ENCODE measurements around the gene DDX50.
"Not testable (repeated sequence)": the region's sequence is repeated elsewhere in the genome, so short reads cannot be mapped to it uniquely, and the experiment has no call there.

Gene DDX50

DNA sequence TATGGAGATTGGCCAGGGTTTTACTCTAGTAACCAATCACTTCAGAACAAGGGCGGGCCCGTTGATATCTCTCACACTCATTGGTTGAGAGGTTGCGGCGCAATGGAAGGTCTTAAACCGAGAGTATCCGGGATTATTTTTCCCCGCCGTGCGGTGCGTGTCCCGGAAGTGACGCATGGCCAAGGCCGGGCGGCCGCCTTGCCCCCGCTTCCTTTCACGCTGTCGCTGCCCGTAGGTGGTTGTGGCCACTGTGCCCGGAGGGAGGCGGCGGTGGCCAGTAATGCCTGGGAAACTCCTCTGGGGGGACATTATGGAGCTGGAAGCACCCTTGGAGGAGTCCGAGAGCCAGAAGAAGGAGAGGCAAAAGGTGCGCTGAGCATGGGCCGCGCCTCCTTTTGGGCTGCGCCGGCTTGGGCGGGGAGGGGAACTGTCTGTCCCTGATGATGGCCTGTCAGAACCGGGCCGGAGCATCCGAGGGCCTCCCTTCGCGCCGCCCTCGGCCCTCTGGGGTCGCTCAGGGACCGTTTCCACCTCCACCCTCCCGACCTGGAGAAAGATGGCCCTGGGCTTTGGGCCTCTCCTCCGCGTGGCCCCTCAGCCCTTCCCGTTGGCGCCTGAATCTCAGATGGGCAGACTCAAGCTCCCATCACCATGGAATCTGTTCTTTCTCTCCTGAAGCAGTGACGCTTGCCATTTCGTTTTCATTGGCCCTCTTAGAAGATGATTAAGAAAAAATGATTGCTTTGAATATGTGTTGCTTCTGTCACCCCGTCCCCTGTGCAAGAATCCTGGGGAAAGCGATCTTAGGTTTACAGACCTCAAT lies at the start of gene DDX50:
Gene DDX50 (plus strand): TSS at position 211 of the 823 bp plus-strand sequence. CDS start 70 bp downstream, at position 281.
- DNase-seq = peak; percentile 95

DNA sequence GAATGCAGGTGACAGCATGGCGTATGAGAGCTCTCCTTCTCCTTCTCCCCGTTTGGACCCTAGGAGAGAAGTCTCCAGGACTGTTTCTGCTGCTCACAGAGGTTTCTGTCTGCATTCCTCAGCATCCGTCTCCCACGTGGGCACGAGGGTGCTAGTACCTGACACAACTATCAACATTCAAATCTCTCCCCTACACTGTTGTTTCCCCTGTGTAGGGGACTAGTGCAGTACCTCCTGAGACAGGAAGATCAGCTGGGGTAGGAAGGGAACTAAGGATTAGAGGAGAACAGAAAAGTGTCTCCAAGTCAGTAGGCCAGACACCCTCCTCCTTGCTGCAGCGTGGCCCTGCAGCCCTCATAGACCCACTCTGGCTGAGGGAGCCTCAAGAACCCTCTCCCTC lies 44.8 kb upstream of the DDX50 start:
- DNase-seq = no peak

DNA sequence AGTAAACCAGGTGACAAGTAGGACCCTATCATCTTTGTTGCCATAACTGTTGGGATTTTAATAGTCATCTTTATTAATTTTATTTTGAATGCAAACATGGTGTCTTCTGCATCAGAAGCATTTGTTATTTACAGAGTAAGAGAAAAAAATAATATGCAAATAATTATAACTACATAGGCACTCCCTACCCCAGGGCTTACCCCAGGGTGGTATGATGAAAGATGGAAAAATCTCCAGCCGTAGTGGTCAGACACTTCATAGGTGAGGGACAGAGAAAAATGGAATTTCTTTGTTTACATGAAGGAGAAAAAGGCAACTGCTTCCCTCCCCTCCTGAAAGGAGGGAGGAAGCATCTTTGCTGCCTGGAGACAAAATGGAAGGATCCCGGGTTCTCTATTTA lies 44.1 kb upstream of the DDX50 start:
- DNase-seq = no peak

- DNase-seq = no peak
Measured at GRCh38 chr10:68861253-68861652, 39.9 kb upstream of the DDX50 start.

GRCh38 chr10:68864611-68865010 lies 36.5 kb upstream of the DDX50 start:
- no peak for DNase-seq

- not testable (repeated sequence) for DNase-seq
Measured at GRCh38 chr10:68868173-68868572, 32.9 kb upstream of the DDX50 start.

DNA sequence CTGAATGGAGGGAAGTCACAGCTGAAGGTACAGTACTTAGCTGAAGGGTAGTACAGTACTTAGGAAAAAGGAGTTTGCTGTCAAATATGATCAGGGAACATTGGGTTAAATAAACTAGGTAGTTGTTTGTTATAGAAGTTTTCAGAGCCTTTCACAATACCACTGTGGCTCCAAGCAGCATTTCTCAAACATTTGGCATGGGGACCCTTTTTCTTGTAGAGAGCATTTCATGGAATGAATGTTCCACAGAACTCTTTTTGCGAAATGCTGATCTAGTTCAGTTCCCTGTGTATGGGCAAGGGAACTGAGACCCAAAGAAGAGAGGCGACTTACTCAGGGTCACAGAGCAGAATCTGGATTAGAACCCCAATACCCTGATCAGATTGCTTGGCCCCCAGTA lies 31.5 kb upstream of the DDX50 start:
- no peak for DNase-seq

- DNase-seq = no peak
Measured at GRCh38 chr10:68870061-68870460, 31.1 kb upstream of the DDX50 start.

DNA sequence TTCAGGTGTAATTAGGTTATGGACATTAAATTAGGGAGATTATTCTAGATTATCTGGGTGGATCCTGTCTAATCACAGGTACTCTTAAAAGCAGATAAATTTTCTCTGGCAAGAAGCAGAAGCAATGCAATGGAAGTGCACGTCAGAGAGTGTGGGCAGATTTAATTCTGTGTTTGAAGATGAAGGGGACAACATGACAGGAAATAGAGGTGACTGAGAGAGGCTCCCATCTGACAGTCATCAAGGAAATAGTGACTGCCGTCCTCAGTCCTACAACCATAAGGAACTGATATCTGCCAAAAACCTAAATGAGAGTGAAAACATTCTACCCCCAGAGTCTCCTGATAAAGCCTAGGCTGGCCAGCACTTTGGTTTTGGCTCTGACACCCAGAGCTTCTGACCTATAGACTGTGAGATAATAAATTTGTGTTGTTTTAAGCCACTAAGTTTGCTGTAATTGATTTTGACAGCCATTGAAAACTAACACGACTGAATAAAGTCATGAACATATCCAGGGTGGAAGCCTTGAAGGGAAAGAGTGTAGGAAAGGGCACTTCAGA lies 30.5 kb upstream of the DDX50 start:
- DNase-seq = no peak

GRCh38 chr10:68871105-68871711 lies 29.9 kb upstream of the DDX50 start:
- DNase-seq = peak; percentile 64

DNA sequence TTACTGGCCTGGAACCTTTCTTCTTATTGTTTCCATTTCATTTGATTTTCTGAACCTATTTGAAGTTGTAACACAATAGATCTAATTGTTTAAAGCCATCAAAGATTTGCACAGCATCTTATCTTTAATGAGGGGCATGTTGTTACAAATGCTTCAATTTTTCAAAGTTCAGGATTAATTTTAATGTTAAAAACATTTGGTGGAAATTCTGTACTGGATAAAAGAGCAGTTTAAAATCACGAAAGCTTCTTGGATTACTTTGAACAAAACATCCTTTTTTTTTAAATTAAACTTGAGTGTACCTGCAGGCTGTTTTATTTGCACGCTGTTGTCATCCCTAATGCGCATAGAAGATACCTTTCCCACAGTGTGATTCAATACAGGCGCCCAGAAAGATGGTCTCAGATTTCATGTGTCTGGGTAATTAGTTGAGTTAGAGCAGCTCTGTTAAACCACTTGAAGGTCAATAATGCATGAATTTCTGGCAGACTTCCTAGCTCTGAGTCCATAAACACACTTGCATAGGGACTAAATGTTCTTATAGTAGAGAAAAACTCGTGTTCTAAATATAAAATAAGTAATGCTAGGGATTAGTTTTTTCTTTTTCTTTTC lies 29.3 kb upstream of the DDX50 start:
- peak; percentile 94 for DNase-seq

DNA sequence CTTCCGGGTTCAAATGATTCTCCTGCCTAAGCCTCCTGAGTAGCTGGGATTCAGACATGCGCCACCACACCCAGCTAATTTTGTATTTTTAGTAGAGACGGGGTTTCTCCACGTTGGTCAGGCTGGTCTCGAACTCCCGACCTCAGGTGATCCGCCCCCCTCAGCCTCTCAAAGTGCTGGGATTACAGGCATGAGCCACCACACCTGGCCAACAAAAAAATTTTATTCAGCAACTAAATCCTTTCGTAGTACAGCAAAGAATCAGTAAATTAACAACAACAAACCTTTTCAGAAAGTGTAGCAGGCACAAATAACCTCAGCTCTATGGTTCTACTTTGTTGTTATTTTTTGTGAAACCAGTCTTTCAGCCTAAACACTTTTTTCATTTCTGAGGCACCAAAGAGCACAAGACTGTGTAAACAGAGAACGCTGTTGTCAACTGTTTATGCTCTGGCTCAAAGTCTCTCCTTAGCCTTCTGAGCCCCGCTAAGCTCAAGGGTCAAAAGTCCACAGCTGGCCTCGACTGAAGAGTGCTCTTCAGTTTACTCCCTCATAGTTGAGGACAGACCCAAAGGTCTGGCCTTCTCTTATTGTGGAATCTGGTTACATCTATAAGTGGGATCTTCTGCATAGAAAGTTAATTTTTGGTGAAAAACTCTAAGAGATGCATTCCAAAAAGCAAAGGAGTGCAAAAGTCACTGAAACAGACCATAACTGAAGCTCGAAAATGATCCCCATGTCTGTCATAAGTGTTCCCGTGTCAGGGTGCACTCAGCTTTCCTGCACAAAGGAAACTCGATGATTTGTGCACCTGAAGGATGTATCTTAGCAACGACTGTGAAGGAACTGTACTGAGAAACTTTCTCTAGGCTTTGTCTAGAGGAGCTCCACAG lies 24.6 kb upstream of the DDX50 start:
- peak; percentile 26 for DNase-seq

- no peak for DNase-seq
Measured at GRCh38 chr10:68877482-68878110, 23.5 kb upstream of the DDX50 start.

DNA sequence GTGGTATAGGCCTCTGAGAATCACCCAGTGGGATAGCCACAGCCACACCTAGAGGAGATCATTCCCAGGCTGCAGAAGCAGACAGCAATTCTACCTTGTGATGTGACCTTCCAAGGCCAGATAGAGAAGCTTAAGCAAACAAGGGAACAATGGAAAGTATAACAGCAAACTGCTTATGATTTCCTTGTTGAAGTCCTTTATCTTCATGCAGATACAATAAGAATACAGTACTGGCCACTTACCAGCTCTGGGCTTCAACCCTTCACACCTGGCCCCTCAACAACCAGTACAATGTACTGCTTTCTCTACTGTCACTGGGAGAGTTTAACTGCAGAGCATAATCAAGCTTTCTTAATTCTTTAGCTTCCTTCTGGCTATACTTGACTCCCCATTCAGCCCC lies 22.6 kb upstream of the DDX50 start:
- DNase-seq = no peak

DNA sequence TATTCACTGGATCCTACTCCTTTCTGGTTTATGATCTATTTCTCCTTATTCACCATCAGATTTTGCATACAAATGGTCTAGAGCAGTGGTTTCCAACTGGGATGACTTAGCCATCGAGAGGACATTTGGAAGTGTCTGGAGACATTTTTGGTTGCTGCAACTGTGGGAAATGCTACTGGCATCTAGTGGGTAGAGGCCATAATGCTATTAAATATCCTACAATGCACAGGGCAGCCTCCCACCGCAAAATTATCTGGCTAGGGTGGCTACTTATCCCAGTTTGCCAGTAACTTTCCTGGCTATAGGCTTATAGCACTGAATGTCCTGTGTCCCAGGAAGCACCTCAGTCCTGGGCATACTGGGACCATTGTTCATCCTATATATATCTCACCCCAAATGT lies 21.5 kb upstream of the DDX50 start:
- no peak for DNase-seq

GRCh38 chr10:68880181-68880580 lies 20.9 kb upstream of the DDX50 start:
- DNase-seq = no peak

DNA sequence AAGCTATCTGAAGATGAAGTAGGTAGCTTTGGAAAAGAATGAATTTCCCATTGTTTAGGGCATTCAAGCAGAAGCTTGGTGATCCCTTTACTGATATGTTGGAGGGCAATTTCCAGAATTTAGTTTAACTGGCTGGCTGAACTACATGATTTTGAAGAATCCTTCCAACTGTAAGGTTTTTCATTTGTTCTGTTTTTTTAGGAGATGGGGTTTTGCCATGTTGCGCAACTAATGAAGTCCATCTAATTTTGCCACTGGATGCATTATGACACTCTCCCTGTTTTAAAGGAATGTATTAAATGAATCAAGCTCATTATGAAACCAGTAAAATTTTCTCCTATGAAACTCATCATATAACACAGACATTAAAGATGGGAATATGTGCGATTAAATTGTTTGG lies 6.1 kb upstream of the DDX50 start:
- DNase-seq = no peak

GRCh38 chr10:68897336-68897741 lies 3.8 kb upstream of the DDX50 start:
- DNase-seq = peak; percentile 44

- DNase-seq = no peak
Measured at GRCh38 chr10:68899186-68899745, 1.8 kb upstream of the DDX50 start.

DNA sequence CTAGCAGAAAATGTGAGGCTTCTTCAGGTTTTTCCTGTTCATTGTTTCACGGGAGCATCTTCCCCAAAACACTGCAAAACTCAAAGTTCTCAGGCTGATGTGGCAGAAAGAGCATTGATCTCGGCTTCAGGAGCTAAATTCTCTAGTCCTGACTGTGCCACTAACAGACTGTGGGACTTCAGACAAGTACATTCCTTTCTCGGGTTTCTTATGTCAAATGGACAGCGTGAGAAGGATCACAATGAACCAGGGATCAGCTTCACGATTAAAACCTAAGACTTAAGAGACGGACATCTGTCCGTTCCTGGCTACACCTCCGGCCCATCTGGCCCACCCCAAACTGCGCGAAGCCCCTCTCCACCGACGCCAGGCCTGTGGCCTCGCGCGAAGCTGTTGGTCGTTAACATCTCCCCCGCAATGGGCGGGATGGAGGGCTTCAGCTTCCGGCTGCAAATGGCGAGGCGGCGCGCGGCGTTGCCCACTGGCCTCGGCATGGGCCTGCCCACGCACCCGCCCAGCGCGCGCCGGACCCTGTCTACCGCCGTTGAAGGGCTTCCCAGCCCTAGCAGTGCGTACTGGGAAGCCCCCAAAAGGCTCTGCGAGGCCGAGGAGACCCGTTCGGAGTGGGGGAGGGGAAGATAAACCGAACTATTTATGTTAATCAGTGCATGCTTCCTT lies 549 bp upstream of the DDX50 start:
- DNase-seq = peak; percentile 54

DNA sequence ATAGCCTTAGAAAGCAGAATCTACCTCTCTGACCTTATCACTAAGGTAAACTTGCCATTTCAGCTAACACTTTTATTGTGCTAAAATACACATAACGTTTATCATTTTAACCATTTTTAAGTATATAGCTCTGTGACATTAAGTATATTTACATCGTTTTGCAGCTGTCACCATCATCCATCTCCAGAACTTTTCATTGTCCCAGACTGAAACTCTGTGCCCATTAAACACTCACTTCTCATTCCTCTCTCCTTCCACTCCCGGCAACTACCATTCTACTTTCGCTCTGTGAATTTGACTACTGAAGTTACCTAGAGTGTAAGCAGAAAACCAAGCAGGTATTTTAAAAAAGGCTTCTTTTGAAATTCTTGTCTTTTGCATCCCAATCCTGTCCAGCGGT lies 1.3 kb downstream of the DDX50 start:
- no peak for DNase-seq

All from NCI-H1105 treated with DMSO at 0.1 percent for 48 hours (cell line).